ENCODE data around the gene RNASE12.
A peak's percentile ranks its signal among the peaks of the same experiment; 100 is the strongest.

The RNASE12 gene, protein sequence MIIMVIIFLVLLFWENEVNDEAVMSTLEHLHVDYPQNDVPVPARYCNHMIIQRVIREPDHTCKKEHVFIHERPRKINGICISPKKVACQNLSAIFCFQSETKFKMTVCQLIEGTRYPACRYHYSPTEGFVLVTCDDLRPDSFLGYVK

DNA sequence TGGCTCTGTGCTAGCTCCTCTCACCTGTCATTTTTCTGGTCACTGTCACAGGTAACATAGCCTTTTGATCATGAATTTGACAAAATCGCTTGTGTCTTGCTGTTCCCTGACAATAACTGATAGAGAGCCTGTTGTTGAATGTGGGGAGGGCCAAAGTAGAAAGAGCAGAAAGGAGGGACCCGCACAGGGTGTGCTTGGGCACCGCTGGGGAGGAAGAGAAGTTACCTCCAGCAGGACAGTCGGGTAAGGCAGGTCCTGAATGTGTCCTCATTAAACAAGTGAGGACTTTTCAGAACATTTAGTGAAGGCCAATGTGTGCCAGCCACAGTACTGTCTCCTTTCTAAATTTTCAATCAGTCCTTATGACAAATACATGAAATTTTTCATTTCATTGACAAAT is at the start of gene RNASE12:
RNASE12 (minus strand) TSS at position 142 of the 400 bp plus-strand sequence. CDS start 653 bp downstream, outside the sequence.
- TF ChIP-seq, protein P1, sequence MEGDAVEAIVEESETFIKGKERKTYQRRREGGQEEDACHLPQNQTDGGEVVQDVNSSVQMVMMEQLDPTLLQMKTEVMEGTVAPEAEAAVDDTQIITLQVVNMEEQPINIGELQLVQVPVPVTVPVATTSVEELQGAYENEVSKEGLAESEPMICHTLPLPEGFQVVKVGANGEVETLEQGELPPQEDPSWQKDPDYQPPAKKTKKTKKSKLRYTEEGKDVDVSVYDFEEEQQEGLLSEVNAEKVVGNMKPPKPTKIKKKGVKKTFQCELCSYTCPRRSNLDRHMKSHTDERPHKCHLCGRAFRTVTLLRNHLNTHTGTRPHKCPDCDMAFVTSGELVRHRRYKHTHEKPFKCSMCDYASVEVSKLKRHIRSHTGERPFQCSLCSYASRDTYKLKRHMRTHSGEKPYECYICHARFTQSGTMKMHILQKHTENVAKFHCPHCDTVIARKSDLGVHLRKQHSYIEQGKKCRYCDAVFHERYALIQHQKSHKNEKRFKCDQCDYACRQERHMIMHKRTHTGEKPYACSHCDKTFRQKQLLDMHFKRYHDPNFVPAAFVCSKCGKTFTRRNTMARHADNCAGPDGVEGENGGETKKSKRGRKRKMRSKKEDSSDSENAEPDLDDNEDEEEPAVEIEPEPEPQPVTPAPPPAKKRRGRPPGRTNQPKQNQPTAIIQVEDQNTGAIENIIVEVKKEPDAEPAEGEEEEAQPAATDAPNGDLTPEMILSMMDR (IDR thresholded peaks at IDR 0.05; ENCODE audit: low read depth, low read length), result no peak
- no peak for DNase-seq (ENCODE audit: extremely low read depth, low read depth)

DNA sequence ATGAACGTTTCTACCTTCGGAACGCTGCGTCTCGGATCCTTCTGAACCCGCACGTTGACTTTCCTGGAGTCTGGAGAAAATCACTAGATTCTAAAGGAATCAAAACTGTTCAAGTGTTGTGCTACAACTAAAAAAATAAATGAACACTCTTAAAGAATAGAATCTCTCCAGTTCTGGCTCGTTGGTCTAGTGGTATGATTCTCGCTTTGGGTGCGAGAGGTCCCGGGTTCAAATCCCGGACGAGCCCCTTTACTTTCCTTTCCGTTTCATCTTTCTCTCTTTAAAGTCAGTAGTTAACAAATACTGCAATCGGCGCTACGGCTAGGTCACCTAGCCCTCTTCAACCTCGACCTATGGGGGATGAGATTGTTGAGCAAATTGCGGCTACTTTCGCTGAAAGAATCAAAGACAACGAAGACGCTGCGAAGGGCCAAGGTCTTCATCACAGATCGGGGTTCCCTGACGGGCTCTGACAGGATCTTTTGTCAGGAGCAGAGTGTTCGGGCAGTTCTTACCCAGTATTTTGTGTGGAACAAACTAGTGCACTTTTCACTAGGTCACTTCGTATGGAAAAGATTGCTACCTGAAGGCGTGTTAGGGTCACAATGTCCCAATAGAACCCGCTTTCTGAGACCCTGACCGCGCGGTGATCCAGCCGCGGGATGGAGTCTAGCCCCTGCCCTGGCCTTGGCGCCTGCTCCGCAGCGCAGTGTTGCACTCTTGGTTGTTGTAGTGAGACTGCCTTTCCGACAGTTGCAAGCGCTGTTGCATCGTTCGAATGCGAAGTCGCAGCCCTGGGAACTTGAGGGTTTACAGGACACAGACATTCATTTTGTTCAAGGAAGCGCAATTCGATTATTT is 41.9 kb upstream of the RNASE12 start:
- peak; percentile 58 for DNase-seq (ENCODE audit: extremely low read depth, low read depth)
- TF ChIP-seq, protein P1 (IDR thresholded peaks at IDR 0.05; ENCODE audit: low read depth, low read length), result no peak

DNA sequence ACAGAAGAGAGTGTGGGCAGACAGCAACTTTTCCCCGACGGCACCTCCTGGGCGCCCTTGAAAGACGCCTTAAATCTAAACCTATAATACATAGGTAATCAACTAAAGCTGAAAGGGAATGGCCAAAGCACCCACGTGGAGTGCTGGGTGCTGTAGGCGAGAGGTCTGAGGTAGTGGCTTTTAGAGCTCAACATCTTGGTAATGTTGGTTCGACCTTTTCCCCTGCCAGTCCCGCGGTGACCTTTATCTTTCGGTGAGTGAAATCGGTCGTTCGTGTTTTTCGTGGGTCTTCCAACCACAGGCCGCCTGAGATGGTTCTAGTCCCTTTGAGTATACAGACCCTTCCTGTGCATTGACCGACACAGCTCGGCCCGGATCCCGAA is 41.3 kb upstream of the RNASE12 start:
- TF ChIP-seq, protein P1 (IDR thresholded peaks at IDR 0.05; ENCODE audit: low read depth, low read length), result no peak
- DNase-seq (ENCODE audit: extremely low read depth, low read depth), result no peak

DNA sequence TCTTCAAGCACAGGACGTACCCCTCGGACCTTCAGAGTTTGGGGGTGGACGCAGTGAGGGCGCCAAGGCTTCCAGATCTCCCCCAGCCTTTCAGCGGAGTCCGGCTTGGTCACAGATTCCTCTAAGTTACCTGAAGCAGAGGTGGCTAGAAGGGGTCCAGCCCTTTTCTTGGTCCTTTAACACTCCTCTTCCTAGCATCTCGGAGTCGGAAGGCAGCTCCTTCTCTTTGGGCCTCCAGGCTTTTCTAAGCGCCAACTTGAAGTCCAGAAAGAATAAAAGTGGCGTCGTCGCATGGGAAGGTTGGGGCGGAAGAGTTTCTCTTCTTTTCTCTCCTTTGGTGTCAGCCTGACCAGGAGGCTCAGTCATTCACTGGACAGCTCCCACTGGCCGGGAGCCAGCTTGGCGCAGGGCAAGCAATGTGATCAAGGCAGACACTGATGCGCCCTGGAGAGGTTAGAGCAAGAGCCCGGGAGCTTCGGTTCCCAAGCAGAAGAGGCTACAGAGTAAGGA is 40.8 kb upstream of the RNASE12 start:
- TF ChIP-seq, protein P1 (IDR thresholded peaks at IDR 0.05; ENCODE audit: low read depth, low read length), result no peak
- DNase-seq (ENCODE audit: extremely low read depth, low read depth), result no peak

DNA sequence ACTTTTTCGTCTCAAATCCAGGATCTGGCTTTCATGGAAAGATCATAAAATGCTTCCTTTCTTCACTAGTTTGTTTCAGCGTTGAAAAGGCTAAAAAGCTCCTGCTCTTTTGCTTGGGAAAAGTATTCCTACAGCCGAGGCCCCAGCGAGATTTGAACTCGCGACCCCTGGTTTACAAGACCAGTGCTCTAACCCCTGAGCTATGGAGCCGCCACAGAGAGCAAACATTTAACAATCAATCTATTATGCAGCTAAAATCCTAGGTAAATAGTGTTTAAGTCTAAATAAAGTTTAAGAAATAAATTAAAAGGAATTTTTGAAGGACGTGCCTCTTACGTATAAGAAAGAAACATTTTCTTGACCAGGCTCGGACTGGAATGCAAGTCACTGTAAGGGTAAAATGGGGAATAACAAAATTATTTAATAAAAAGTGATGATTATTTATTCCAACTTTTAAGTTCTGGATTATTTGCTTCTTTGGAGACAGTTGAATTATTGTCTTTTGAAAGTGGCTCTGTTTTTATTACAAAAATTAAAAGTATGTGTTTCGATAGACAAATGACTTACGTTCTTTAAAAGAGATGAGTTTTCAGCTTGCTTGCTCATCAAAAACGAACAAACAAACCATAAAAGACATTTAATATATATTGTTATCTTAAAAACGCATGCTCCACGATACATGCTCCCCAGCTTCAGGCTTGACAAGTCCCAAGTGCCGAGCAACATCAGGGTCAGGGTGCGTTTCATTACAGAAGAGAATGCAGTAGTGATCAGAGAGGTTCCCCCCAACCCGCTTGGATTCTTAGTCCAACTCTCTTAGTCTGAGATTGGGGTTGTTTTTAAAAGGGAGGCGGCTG is 40.1 kb upstream of the RNASE12 start:
- TF ChIP-seq, protein P1 (IDR thresholded peaks at IDR 0.05; ENCODE audit: low read depth, low read length), result no peak
- DNase-seq (ENCODE audit: extremely low read depth, low read depth), result no peak

DNA sequence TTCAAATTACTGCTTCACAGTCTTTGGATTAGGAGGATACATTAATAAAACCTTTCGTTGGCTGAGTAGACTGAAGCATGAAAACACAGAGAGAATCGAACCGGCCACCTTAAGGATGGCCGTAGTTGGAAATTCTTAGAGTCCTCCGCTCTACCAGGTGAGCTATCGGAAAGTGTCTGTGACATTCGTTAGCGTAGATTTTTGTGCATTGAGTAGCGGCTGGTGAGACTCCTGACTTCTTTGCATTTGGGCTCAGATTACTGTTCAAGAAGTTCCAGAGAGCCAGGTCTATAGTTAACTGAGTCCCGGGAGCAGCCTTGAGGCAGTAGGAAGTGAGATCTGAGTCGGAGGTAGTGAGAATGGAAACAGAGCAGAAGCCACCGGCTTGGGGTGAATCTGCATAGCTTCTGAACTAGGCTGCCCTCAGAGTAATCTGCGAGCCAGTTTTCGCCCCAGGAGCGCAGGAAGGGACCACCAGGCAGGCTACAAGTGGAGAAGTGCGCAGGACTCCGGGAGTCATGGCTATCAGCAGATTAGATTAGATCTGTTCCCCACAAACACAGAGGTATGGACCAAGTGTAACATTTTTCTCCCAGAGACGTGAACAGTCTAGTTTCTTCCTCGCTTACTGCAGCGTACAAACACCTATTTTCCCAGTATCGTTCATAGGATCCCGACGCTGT is 39.3 kb upstream of the RNASE12 start:
- TF ChIP-seq, protein P1 (IDR thresholded peaks at IDR 0.05; ENCODE audit: low read depth, low read length), result no peak

More for the DNA sequence above, 39.3 kb upstream of the RNASE12 start:
- DNase-seq (ENCODE audit: extremely low read depth, low read depth), result no peak
